GM10847 (cell line): ENCODE measurements around the gene ARID2.

Experiments used
- POLR2A ChIP-seq: IDR thresholded peaks from 2 replicates; pipeline ENCODE4 v1.6.1; 2011; ENCODE audit not compliant: insufficient read length; ENCODE audit errors: extremely low read depth

ARID2 gene

DNA sequence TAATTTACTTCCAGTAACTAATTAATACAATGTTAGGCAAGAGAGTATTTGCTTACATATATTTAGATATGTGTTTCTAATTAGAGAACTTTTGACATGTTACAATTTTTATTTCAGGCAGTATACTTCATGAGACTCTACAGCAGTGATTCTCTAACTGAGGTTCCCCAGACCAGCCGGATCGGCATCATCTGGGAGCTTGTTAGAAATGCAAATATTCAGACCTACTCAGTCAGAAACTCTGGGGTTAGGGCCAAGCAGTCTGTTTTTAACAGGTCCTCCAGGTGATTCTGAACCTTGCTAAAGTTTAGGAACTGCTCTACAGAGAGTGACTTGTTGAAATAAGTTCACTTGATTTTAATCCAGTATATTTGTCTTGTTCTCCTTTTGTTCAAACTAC is 46.5 kb downstream of the ARID2 start:
- no peak for TF ChIP-seq POLR2A

DNA sequence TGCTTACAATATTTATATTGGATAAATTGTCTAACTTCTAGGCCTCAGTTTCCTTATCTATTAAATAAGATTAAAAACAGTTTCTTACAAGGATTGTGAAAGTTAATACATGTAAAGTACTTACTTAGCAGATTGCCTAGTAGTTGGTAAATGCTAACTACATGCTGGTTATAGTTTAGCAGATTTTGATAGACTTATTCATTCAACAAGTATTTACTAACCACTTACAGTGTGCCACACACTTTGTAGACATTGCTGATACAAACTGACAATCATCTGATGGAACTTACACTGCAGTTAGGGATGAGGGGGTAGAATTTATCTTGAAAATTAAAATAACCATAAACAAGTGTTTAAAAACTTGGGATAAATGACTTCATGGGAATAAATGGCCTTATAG is 50.4 kb downstream of the ARID2 start:
- TF ChIP-seq POLR2A: no peak

DNA sequence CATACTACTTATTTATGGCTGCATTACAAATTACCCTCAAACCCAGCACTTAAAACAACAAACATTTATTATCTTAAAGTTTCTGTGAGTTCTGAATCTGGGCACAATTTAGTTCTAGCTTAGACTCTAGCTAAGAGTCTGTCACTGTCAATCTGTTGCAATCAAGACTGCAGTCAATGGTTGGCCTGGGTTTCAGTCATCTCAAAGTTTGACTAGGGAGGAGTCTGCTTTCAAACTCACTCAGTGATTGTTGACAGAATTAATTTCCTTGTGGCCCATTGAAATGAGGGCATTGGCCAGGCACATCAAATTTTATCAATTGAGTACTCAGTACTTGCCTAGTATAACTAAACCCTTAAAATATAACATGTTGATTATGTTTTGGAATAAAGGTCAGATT is 51.6 kb downstream of the ARID2 start:
- no peak for TF ChIP-seq POLR2A

DNA sequence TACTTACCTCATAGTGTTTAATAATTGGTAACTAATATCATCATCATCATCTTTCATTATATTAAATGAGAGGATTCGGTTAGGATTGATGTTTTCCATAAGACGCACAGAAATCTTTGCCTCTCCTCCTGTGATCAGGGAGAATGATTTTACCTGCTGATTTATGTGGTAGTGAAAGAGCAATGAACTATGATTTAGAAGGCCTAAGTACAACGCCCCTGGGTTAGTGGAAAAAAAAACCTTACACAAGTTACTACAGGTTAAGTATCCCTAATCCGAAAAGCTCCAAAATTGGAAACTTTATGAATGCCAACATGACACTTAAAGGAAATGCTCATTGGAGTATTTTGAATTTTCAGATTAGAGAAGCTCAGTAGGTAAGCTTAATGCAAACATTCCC is 55.8 kb downstream of the ARID2 start:
- TF ChIP-seq POLR2A: no peak

DNA sequence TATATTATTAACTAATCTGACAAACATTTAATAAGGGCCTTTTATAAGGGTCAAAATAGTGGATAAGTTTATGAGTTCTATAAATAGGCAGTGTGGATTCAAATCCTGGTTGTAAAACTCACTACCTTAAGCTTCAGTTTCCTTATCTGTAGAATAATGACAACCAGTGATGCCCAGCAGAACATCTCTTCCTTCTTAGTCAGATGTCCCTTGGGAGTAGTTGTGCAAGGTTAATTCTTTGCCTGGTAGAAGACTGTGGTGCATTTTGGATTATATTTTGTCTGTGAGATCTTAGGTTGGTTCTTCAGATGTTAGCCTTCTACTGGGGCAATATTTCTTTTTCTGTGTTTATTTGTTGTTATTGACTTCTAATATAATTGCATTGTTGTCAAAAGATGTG is 59.5 kb downstream of the ARID2 start:
- TF ChIP-seq POLR2A: no peak

DNA sequence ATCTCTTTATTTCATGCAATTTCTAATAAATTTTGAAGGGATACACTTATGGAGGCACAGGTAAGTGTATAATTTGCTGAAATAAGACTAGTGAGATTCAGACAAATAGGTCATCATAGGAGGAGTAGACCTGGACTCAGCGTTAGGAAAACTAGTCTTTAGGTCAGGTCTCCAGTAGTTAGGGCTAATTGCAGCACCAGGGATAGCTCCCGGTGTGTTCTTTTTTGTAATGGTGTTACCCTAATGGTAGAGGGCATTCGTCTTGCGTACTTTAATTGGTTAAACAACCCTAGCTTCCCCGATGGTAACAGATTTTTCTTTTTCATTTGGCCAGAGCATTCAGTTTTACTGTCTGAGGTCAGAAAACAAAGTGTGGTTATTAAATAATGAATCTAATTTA is 64.9 kb downstream of the ARID2 start:
- TF ChIP-seq POLR2A: no peak

DNA sequence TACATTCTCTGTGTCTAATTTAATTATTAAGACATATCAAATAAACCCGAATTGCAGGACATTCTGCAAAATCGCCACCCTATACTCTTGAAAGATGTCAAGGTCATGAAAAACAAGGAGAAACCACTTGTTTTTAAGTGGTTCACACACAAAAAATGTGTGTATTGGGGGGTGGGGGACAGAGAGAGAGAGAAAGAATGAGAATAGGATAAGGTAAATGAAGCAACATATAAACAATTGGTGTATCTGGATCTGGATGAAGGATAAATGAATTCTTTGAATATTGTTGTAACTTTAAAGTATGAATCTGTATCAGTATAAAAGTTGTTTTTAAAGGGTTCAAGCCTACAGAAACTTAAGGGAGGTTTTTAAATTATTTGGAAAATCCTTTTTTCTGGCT is 72.1 kb downstream of the ARID2 start:
- no peak for TF ChIP-seq POLR2A

DNA sequence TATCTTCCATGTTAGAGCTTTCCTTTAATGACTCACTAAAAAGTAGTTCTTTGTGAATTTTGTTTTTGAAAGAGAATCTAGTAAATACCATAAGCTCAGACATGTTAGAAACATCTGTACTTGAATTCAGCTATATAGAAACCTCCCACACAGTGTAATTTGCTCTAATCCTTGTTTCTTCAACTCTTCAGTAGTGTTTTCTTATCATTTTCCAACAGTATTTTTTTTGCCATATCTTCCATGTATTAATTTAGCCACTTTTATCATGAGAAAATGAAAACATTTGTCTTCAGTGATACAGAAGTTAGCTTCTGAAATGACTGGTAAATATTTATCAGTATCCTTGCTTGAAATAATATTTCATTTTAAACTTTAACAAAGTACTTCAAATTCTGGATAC is 73.6 kb downstream of the ARID2 start:
- TF ChIP-seq POLR2A: no peak

DNA sequence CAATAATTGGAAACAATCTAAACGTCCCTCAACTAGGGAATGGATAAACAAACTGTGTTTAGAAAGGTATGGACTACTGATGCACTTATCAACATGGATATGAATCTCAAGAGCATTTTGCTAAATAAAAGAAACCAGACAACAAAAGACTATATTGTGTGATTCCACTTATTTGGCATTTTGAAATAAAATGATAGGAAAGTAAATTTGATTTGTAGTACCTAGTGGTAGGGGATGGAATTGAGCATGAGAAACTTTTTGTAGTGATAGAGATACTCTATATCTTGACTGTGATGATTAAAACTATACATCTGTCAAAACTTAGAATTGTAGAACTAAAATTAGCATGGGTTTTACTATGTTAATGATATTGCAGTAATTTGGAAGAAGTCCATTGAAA is 87.1 kb downstream of the ARID2 start:
- no peak for TF ChIP-seq POLR2A

DNA sequence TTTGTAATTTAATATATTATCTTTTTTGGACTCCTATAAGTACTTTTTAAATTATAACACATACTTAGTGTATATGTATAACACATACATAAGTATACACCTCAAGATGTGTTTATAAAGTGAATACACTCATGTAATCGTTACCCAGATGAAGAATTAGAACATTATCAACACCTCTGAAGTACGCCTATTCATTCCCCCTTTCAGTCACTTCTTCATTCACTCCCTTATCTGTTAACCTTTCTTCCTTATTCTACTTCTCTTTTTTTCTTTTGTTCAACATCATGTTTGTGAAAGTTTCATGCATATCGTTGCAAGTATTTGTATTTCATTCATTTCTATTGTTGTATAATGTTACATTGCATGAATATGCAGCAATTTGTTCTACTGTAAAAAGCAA is 98.5 kb downstream of the ARID2 start:
- no peak for TF ChIP-seq POLR2A

DNA sequence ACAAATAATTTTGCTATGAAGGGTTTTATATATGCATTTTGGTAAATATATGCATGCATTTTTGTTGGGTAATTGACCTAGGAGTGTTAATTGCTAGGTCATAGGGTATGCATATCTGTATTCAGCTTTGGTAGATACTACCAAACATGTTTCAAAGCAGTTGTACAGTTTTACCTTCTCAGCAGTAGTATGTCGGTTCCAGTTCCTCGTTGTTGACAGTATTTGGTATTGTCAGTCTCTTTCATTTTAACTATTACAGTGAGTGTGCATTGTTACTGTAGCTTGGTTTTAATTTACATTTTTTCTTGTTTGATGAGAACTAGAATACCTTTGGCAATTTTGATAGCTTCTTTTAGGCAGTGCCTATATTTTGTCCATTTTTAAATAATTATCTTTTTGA is 98.9 kb downstream of the ARID2 start:
- TF ChIP-seq POLR2A: no peak

DNA sequence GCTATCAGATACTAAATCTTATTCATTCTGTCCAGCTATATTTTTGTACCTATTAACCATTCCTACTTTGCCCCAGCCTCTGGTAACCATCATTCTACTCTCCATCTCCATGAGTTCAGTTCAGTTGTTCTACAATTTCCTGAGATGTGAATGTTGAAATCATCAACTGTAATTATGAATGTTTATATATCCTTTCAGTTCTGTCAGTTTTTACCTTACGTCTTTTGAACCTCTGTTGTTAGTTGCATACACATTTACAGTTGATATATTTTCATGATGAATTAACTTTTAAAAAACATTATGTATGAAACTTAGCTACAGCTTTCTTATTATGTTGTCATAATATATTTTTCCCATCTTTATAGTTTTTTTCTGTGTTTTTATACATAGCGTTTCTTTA is 102.1 kb downstream of the ARID2 start:
- TF ChIP-seq POLR2A: no peak

DNA sequence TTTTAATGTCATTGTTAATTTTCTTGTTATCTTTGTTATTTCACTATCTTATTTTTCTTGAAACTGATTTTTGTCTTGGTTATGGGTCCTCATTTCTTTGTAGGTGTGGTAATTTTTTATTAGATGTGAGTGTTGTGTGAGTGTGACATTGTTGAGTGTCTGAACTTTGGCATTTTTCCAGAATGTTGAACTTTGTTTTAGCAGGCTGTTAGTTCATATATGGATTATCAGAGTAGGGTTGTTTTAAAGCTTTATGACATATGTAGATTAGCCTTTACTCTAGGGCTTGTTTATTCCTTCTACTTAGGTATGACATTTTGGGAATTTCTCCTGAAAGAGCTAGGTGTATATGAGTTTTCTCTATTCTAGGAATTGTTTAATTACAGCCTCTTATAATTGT is 103.9 kb downstream of the ARID2 start:
- TF ChIP-seq POLR2A: no peak

DNA sequence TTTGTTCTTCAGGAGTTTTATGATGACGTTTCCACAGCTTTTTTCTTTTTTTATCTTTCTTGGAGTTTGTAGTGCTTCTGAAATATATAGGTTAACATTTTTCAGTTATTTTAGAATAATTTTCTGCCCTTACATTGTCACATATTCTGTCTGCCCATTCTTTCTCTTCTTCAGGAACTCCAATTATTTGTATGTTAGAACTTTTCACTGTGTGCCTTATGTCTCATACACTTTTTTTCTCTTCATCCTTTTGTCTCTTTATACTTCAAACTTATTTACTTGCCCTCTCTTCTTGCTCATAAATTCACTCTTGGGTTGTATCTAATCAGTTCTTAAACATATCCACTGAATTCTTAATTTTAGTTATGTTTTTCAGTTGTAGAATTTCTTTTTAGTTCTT is 105.3 kb downstream of the ARID2 start:
- TF ChIP-seq POLR2A: no peak

DNA sequence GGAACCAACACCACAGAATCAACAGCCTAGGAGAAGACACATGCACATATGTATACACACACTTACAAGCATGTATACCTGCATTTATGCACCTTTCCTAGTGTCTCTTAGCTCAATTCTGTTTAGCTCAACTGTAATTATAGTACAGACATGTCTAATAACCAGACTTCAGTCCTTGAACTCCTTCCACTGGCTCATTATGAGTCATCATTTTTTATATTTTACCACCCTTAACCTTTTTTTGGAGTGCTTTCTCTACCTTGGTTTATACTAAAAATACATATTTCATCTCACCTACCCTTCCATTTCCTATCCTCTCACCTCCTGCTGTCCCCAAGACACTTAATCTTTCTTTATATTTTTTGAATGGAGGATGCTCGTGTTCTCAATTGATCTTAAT is 110.4 kb downstream of the ARID2 start:
- no peak for TF ChIP-seq POLR2A

DNA sequence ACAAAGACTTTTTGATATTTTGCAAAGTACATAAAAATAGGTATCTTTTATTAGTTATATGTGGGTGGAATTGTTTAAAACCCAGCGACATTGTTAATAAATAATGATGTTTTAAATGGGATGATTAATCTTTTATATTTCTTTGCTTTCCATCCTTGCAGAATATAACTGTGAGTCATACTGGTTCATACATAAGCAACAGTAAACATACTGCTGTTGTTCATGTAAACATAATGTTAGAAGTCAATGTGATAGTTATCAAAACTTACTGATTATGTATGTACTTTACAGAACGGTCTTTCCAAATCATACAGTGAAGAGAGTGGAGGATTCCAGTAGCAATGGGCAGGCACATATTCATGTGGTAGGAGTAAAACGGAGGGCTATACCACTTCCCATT is 119.8 kb downstream of the ARID2 start:
- TF ChIP-seq POLR2A: no peak

DNA sequence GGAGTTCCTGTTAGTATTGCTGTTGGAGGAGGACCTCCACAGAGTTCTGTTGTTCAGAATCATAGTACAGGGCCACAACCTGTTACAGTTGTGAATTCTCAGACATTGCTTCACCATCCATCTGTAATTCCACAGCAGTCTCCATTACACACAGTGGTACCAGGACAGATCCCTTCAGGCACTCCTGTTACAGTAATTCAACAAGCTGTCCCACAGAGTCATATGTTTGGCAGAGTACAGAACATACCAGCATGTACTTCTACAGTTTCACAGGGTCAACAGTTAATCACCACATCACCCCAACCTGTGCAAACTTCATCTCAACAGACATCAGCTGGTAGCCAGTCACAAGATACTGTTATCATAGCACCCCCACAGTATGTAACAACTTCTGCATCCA is 120.8 kb downstream of the ARID2 start:
- no peak for TF ChIP-seq POLR2A

DNA sequence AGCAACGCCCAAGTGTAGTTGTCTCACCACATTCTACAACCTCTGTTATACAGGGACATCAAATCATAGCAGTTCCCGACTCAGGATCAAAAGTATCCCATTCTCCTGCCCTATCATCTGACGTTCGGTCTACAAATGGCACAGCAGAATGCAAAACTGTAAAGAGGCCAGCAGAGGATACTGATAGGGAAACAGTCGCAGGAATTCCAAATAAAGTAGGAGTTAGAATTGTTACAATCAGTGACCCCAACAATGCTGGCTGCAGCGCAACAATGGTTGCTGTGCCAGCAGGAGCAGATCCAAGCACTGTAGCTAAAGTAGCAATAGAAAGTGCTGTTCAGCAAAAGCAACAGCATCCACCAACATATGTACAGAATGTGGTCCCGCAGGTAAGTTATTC is 123.0 kb downstream of the ARID2 start:
- no peak for TF ChIP-seq POLR2A

DNA sequence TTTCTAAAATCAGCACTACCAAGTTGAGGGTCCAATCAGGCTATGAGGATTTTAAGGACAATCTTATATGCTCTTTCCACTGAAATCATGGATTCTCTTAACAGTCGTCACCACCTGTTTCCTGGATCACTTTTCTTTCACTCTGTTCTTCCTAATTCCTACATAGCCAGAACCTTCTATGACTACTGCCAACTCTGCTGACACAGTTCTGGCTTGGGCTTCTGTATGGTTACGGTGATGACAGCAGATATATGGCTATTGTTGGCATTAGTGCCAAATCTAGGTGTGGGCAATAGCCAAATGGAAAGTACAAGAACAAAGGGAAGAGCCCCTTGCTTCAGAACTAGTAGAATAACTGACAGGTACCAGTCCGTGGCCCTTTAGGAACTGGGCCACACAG is 124.0 kb downstream of the ARID2 start:
- TF ChIP-seq POLR2A: no peak

DNA sequence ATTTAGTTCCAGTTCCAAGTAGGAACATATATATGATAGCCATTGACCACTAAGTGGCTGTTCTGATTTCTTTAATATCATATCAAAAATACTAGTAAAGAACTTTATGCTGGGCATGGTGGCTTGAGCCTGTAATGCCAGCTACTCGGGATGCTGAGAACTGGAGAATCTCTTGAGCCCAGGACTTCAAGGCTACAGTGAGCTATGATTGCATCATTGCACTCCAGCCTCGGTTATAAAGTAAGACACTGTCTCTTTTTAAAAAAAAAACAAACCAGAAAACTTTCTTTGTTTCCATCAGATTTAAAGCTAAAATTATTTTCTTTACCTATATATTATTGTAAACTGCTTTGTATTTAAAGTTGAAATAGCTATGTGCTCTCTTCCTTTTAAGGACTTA is 133.8 kb downstream of the ARID2 start:
- no peak for TF ChIP-seq POLR2A
